Measurements from ENCODE around the gene TCF12. TPM values are rescaled to one million over a fixed set of nuclear protein-coding genes. Genes with fewer than 3 reads are reported as not detected.

The TCF12 gene
- total and polyA plus RNA-seq, 2 of the 8 experiments (the other 6 are each of a cell fraction or from before 2014, with no cell fraction given), result 85.8 to 101 TPM

GRCh38 chr15:57283774-57284503 is 365.5 kb downstream of the TCF12 start:
- no peak overlapping the region for H4K8ac ChIP-seq (ENCODE audit: extremely low read depth, insufficient read depth, low read length)
- 94% methylated on average over 14 of the region's 14 CpGs; no CpG with 5 or more reads in 1 of the 2 experiments for WGBS, 2 experiments (ENCODE audit: extremely low coverage in 1 of 2, insufficient coverage in 1 of 2, insufficient read length in 1 of 2, insufficient replicate concordance in 2 of 2, low coverage in 1 of 2, low lambda C conversion rate in 2 of 2, missing lambda C conversion rate in 1 of 2)
- H3K79me1 ChIP-seq (ENCODE audit: low read depth, low read length), result no peaks in the 10 kb centered on the region; the same call in 1 of the 2 replicates
- H4K5ac ChIP-seq (ENCODE audit: insufficient read length, low read depth, low read length), result no peak overlapping the region
- no peak overlapping the region for H3K4me3 ChIP-seq (ENCODE audit: extremely low read depth in 1 of 4, insufficient read depth in 2 of 4, low read depth in 3 of 4, low read length in 4 of 4)
- no peak overlapping the region for H2BK20ac ChIP-seq (ENCODE audit: low read length)
- H3K4me2 ChIP-seq (ENCODE audit: insufficient read depth in 1 of 2, low read depth in 2 of 2, low read length in 2 of 2), result no peak overlapping the region
- H4K91ac ChIP-seq (replicated peaks; ENCODE audit: insufficient read length, low read length), result no peak overlapping the region
- no peak overlapping the region for H3K23ac ChIP-seq (ENCODE audit: insufficient read length)
- no peaks in the 10 kb centered on the region for H3K23me2 ChIP-seq (ENCODE audit: low read depth, low read length)
- H2BK15ac ChIP-seq (ENCODE audit: low read length), result no peak overlapping the region
- no peak overlapping the region for H3K9ac ChIP-seq (replicated peaks in 1 of 4; ENCODE audit: extremely low read depth in 1 of 4, low read depth in 3 of 4, low read length in 3 of 4)
- CTCF ChIA-PET (ENCODE audit: partially characterized antibody), result interaction anchor here (0.6 to 1.2 kb wide), 3 partner anchors 14 to 254 kb away, joined by 3 read pairs; no protein-coding TSS in a partner anchor
- no peak overlapping the region for H3K4ac ChIP-seq (replicated peaks; ENCODE audit: insufficient read length, low read depth, low read length)
- no peaks in the 10 kb centered on the region for H3K79me2 ChIP-seq (ENCODE audit: control insufficient read depth in 1 of 2, insufficient read depth in 2 of 2, low read length in 2 of 2)
- no peaks in the 10 kb centered on the region for H3K9me3 ChIP-seq (ENCODE audit: insufficient read depth in 2 of 2, low read depth in 1 of 2, low read length in 1 of 2)
- FAIRE-seq, result no peak
- no peaks in the 10 kb centered on the region for H3K27me3 ChIP-seq (replicated peaks in 1 of 4; ENCODE audit: control insufficient read depth in 3 of 4, extremely low read depth in 1 of 4, insufficient read depth in 3 of 4, low read length in 3 of 4)
- H3K18ac ChIP-seq (ENCODE audit: extremely low read depth, low read length), result no peak overlapping the region
- H2BK5ac ChIP-seq (ENCODE audit: low read depth, low read length), result no peak overlapping the region
- no peak overlapping the region for H3K14ac ChIP-seq (ENCODE audit: insufficient read length)
- H2AK5ac ChIP-seq (ENCODE audit: low read depth, low read length), result no peak overlapping the region
- no peak overlapping the region for H2BK120ac ChIP-seq (replicated peaks; ENCODE audit: low read depth, low read length)
- H3K56ac ChIP-seq (replicated peaks; ENCODE audit: insufficient read length, low read depth, low read length), result no peak overlapping the region
- H3K36me3 ChIP-seq (ENCODE audit: control insufficient read depth in 2 of 4, insufficient read depth in 4 of 4, low read length in 3 of 4), result peaks cover 0 to 30% (median 9%) of the 10 kb centered on the region in 4 experiments; a peak in 5 of 8 replicates
- DNase-seq (ENCODE audit: low read depth in 1 of 2, low spot score in 2 of 2), result no peak
- POLR2A ChIA-PET (ENCODE audit: partially characterized antibody), result interaction anchor here (0.8 kb wide), 1 partner anchor 8 kb away, joined by 3 read pairs; no protein-coding TSS in a partner anchor
- H4K20me1 ChIP-seq (replicated peaks in 1 of 2; ENCODE audit: control insufficient read depth in 1 of 2, insufficient read depth in 2 of 2, low read length in 2 of 2), result no peaks in the 10 kb centered on the region
- no peak overlapping the region for H2AFZ ChIP-seq (ENCODE audit: low read length)
- no peak overlapping the region for H2BK12ac ChIP-seq (ENCODE audit: low read depth, low read length)
- no peak overlapping the region for H3K27ac ChIP-seq (ENCODE audit: low read depth, low read length)
- peaks cover 0 to 16% (median 9%) of the 10 kb centered on the region in 4 experiments; a peak in 6 of 7 replicates for H3K4me1 ChIP-seq (replicated peaks in 1 of 4; ENCODE audit: control insufficient read depth in 3 of 4, insufficient read depth in 4 of 4, low read length in 3 of 4)
- TF ChIP-seq EP300 (IDR thresholded peaks at IDR 0.05; ENCODE audit: borderline replicate concordance in 1 of 2, low read depth in 2 of 2, low read length in 2 of 2), result no peak
- TF ChIP-seq SIX5 (IDR thresholded peaks at IDR 0.05; ENCODE audit: low read depth, low read length), result no peak
- no peak for TF ChIP-seq RNF2 (IDR thresholded peaks at IDR 0.05; ENCODE audit: borderline replicate concordance, low read depth, low read length, missing control alignments, poor library complexity, severe bottlenecking)
- no peak for TF ChIP-seq SP1 (IDR thresholded peaks at IDR 0.05; ENCODE audit: low read depth, low read length)
- TF ChIP-seq USF2 (IDR thresholded peaks at IDR 0.05; ENCODE audit: low read length), result no peak
- no peak for TF ChIP-seq BCL11A (IDR thresholded peaks at IDR 0.05; ENCODE audit: low read depth in 2 of 2, low read length in 2 of 2)
- TF ChIP-seq KDM4A (IDR thresholded peaks at IDR 0.05; ENCODE audit: low read depth, low read length, severe bottlenecking), result no peak
- no peak for TF ChIP-seq SP2 (IDR thresholded peaks at IDR 0.05; ENCODE audit: low read length)
- TF ChIP-seq CHD2 (IDR thresholded peaks at IDR 0.05; ENCODE audit: low read length), result no peak
- TF ChIP-seq CBX5 (IDR thresholded peaks at IDR 0.05; ENCODE audit: low read depth, low read length), result no peak
- no peak for TF ChIP-seq FOSL1 (IDR thresholded peaks at IDR 0.05; ENCODE audit: insufficient read depth, low read depth, low read length)
